OCI-M2 (cell line): ENCODE data around the gene B3GALNT2.

Experiments used
- DNase-seq: peaks from one replicate; lab custom pipeline; 2025; ENCODE audit not compliant: unreplicated experiment; lab: John Stamatoyannopoulos, UW

B3GALNT2 gene

DNA sequence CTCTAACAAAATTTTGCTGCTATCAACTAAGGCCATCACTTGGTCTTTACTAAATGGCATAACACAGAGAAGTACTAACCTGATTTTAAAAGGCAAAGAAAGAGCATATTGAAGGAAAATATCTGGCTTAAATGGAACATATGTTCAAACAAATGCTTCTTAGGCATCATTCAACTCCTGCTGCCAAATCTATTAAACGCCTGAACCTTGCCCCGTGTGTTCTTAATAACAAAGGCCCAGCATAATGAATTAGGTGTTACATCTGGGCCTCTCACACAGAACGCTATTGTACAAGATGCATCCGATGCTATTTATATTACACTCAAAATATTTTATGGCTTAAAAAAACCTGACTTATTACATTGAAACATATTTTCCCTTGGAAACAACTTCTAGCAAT is 48.4 kb downstream of the B3GALNT2 start:
- no peak for DNase-seq

DNA sequence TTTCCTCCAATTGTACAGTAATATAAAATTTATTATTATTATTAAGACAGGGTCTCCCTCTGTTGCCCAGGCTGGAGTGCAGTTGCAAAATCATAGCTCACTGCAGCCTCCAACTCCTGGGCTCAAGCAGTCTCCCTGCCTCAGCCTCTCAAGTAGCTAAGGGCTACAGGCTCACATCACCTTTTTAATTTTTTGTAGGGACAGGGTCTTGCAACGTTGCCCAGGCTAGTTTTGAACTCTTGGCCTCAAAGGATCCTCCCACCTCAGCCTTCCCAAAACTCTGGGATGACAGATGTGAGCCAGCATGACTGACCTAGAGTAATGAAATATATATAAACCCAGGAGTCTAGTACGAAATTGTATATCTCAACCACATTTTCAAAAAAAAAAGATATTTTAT is 49.2 kb downstream of the B3GALNT2 start:
- DNase-seq: no peak

DNA sequence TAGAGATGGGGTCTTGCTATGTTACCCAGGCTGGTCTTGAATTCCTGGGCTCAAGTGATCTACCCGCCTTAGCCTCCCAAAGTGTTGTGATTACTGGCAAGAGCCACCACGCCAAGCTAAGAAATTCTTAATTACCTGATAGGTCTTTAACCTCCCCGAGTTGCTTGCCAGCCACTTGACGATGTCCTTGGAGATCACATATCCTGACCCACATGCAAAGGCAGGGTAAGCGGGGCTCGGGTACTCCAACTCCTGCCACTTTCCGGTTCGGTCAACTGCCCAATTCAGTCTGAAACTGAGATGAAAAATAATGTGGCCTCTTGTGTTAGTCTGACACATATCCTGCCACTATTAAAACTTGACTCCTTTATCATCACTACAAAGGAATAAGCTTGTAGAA is 50.2 kb downstream of the B3GALNT2 start:
- no peak for DNase-seq

DNA sequence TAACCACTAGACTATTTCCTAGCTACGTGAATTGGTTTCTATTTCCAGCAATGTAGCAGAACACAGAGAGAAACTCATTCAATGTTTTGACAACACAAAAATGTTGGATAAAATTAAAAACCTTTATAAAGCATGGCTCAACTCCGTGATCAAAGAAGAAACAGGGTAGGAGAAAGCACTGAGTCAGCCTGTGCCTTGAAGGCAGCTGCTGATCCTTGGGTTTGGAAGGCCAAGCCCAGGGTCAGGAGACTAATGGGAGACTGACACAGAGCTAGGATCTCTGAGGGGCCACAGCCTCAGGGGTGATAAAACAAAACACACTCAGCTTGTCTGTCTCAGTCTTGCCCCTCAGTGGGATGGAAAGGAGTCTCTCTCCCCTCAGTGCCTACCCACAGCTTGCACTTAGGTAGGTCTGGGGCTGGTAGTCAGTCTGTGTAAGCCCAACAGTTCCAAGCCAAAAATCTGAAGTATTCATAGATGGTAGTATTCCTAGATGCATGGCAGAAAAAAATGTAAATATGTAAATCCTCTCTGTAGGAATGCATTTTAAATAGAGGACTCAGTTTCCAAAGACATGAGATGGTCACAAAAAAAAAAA is 53.3 kb downstream of the B3GALNT2 start:
- DNase-seq: no peak

DNA sequence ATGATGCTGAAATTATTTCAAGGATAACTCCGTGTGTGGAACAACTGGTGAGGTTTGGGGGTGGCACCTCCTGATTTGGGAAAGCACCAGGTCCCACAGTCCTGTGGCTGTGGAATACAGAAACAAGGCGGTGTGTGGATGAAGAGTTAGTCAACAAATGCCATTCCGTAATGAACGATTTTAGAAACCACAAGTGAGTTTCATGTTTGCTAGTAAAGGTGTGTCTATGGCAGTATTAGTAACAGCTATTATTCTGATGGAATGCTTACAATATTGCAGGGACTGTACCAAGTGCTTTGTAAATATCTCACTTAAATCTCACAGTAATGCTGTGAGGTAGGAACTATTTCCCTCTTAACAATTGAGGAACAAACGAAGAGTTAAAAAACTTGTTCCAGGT is 53.8 kb downstream of the B3GALNT2 start:
- DNase-seq: no peak

DNA sequence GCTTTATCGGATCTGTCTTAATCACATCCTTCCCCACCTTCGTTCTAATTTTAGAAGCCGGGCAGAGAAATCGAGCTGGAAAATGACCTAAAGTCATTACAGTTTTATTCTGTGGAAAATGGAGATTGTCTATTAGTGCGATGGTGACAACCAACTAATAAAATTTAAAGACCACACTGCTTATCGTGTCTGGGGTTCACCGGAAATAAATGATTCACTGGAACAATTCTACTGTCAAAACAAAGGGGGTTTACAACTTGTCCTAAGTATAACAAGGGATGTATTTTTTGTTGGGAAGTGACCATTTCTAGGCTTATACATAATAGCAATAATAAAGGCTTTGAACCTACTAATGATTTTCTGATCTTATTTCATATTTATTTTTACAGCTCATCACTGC is 55.6 kb downstream of the B3GALNT2 start:
- no peak for DNase-seq

DNA sequence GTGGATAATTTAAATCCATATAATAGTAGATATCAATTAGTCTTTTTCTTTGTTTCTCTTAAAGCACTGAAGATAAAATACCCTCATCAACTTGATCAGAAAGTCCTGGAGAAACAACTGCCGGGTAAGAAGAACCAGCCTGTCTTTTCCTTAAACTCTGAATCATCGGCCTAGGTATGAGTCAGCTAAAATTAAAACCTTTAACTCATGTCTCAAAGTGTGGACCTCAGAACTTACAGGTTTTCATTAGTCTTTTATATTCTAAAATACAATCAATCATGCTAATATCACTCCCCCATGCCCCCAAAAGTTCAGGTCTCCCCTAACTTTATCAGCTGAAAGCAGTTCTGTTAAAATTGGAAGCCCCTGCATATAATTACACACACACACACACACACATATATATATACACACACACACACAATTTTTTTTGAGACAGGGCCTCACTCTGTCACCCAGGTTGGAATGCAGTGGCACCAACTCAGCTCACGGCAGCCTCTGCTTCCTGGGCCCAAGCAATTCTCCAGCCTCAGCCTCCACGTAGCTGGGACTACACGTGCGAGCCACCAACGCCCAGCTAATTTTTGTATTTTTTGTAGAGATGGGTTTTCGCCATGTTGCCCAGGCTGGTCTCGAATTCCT is 61.3 kb downstream of the B3GALNT2 start:
- no peak for DNase-seq

DNA sequence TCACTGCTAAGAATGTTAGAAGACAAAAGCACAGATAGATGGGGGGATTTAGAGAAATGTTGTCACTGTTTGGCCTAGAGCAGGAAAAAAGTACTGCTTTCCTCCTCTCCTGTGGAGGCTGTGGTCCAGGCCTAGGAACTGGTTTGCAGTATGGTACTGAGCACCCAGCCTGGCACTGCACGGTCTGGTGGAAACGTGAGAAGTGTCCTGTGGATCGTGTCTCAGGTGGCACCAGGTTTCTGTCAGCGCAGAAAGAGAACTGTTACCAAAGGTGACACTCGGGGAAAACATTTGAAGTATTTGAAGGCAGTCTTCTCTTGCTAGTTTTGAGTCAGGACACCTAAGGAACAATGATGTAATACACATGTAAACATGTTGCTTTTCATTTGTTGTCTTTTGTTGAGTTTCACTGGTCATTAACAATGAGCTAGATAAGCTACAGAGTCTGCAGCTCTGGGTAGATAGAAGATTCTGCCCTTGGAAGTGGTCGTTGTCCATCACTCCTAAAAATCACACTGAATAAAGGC is 63.0 kb downstream of the B3GALNT2 start:
- no peak for DNase-seq

DNA sequence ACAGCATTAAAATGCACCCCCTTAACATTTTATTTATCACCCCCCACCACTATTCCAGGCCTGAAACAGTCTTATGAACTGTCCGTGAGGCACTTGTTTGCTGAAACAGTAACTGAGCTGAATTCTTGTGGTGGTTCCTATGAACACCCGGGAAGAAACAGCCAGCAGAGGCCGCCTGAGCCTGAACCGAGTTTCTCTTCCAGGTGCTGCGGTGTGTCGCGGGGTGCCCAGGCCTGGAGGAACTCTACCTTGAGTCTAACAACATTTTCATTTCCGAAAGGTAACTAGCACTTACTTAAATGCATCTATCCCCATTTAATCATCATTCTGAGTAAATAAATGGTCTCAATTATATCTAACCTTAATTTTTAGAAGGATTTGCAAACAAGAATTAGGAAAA is 70.3 kb downstream of the B3GALNT2 start:
- DNase-seq: no peak

DNA sequence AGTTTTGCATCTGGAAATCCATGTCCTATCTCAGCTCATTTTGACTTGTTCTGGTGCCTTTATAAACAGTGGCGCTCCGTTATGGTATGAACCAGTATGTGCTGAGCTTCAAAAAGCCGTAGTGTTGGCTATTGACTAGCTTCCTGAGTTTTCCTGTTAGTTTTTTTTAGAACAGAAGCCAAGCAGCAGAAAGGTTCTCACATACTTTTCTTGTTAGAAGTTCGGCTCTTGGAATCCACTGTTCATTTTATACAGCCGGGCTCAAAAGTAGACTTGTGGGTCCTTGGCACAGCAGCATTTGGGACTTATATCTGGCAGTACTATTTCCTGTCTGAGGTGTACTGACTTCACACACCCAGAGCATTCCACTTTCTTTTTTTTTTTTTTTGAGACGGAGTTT is 73.3 kb downstream of the B3GALNT2 start:
- DNase-seq: no peak

DNA sequence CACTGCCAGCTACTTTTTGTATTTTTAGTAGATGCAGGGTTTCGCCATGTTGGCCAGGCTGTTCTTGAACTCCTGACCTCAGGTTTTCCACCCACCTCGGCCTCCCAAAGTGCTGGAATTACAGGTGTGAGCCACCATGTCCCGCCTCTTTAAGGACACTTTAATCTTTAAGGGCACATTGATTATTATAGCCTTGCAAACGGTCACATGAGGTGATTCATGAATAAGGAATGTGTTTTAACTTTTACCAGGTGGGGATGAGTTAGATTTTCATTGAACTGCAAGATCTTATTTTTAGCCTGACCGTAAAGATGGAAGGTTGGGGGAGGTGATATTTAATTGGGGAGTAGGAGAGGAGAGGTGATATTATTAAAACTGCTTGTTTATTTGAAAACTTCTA is 75.1 kb downstream of the B3GALNT2 start:
- no peak for DNase-seq

DNA sequence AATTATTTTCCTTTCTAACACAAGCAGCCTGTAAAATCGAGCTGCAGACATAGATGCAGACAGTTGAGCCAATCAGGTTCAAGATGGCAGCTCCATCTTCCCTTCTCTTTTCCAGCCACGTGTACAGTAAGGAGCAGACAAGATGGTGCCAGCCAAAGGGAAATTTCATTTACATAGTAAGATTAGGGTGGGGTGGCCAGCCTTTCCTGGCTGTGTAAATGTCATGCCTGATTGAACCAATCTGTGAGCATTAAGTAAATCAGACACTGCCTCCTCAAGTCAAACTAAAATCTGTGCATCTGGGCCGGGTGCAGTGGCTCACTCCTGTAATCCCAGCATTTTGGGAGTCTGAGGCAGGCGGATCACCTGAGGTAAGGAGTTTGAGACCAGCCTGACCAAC is 76.8 kb downstream of the B3GALNT2 start:
- no peak for DNase-seq

DNA sequence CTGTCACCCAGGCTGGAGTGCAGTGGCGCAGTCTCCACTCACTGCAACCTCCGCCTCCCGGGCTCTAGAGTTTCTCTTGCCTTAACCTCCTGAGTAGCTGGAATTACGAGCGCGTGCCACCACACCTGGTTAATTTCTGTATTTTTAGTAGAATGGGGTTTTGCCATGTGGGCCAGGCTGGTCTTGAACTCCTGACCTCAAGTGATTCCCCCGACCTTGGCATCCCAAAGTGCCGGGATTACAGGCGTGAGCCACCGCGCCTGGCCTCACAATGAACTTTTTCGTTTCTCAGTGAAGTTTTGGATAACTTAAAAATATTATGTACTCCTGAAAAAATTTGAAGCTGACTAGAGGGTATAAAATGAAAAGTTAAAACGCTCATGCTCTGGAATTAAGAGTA is 77.6 kb downstream of the B3GALNT2 start:
- DNase-seq: no peak

DNA sequence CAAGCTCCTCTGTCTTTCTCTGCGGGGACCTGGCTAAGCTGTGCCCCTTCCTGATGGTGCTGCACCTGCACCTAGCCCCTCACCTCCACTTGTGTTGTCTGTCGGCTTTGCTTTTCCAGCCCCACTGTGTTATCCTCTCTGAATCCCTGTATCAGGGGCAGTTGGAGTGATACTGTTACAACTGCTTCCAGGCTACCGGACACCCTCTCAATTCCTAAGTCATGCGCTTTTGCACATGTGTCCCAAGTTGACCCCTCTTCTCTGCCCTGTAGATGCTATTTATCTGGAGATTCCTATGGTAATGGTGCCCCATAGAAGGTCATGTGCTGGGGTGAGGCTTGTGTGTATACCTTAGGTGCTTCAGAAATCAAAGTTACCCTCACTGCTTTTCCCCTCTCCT is 78.1 kb downstream of the B3GALNT2 start:
- no peak for DNase-seq

DNA sequence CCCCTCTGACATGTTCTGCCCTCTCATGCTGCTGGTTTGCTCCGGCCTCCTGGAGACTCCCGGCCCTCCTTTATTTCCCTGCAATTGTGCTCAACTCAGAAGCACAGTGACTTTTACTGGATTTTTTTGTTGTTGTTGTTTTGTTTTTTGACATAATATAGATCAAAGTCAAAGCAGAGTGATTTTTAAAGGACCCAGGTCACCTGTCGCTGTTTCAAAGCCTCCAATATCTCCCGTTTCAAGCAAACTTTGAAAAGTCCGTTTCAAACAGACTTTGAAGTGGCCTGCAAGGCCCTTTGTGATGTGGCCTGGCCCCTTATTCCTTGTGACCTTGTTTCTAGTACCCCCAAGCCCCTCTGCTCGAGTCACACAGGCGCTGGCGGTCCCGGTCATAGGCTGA is 78.9 kb downstream of the B3GALNT2 start:
- DNase-seq: no peak

DNA sequence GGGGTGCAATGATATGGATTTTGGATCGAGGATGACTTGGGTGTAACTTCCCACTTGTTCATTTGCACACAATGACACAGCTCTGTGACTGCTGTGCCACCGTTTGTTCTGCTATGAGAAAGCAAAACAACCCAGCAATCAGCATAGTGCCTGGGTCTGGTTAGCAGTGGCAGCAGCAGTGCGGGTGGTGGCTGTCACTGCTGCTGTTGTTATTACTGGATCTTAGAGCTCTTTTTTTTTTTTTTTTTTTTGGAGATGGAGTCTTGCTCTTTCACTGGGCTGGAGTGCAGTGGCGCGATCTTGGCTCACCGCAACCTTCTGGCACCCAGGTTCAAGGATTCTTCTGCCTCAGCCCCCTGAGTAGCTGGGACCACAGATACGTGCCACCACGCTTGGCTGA is 80.2 kb downstream of the B3GALNT2 start:
- DNase-seq: no peak

DNA sequence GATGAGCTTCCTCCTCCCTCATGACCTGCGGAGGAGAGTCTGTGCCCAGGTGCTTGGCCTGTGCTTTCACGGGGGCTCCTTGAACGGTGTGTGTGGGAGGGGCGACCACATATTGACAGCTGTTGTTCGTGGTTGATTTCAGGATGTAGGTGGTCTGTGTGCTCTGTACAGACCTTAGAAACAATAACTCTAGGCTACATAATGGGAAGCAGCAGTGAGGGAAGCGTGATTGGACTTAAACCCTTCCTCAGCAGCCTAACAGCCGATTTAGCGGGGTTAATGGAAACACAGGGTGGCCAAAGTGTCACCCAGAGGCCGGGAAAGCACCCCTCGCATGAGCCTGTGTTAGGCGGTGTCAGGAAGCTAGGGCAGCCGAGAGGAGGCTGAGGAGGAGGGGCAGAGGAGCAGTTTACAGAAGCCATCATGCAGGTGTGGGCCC is 81.0 kb downstream of the B3GALNT2 start:
- no peak for DNase-seq

DNA sequence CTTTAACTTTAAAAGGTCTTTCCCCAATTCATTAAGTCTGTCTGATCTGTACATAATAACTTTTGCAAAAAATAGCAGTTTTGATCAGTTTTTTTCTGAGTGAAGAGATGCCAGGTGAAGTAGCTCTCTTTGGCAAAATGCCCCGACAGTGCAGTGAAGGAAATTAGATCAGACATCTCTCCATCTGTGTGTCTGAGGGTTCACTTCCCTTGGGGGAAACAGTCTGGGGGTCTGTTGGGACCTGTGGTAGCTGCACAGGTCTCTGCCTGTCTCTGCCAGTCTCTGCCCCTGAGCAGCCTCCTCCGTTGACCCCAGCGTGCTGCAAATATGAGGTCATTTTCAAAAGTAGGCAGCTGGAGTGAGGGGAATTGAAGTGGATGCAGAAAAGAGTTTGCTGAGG is 82.5 kb downstream of the B3GALNT2 start:
- no peak for DNase-seq

DNA sequence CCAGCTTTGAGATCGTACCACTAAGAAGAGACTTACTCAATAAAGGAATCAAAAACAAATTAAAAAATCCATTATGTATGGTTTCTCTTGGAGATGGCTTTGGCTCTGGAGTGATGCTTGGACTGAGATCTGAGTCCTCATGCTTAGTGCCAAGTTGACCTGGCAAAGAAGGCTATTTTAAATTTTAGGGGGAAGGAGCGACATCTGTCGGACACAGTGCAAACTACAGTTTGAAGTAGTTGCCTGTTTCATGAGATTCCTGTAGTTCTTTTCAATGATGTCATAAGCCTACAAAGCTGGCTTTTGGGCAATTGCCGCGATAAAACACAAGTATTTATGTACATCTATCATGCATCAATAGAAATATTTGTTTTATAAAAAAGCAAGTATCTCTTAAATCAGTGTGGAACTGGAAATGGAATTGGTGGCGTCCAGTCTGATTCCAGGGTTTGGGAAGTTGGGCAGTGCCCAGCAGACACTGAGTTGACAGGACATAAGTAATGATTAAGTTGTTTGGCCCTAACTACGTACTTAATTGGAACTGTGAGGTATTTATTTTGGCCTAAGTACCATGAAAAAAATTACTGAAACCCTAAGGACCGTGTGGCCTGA is 87.1 kb downstream of the B3GALNT2 start:
- peak; percentile 10 for DNase-seq

DNA sequence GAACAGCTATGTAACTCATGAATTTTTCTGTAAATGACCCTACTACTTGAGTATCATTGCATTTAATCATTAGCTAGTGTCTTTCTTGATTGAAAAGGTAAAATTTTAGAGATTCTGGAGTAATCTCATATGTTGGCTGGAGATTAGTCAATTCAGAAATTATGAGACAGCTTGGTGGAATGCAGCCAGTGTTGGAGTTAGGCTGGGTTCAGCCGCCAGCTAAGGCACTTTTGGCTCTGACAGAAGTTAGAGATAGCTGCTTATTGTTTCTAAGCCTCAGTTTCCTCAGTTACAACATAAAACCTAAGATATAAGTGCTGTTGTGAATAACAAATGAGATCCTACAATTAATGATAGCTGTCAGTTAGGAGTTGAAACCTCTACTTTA is 87.6 kb downstream of the B3GALNT2 start:
- DNase-seq: no peak

DNA sequence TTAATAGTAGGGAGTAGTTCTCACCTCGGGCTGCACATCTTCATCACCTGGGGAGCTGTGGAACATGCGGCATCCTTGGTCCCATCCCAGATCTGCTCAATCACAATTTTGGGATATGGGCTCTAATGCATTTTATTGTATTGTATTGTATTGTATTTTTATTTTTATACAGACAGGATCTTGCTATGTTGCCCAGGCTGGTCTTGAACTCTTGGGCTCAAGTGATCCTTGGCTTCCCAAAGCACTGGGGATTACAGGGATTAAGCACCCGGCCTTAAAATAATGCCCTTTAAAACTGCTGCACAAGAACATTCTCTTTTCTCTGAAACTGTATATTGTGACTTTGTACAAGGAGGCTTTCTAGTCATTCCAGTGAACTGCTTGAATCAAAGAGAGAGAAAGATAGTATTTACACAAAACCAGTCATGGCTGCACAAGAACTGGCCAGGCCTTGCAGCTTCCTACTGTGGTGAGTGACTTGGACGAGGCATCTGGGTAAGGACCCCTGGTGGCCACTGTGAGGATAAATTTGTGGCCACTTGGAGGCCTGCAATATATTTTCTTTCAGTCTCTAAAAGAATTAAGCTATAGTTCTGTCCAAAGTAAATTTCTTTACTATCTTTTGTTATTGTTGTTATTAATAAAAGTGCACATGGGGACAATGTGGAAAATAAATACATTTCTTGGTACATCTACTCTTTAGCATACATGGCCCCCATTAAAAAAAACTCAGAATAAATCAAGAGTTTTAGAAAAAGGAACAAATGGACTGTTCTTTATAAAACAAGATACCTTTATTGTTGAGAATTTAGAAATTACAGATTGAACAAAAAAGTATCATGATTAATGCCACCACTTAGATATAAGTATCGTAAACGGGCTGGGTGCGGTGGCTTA is 89.0 kb downstream of the B3GALNT2 start:
- DNase-seq: peak; percentile 4
